GM12874 (cell line): ENCODE results near the gene CLN5.

ENCODE experiments used
- CTCF ChIP-seq: IDR thresholded peaks from 2 replicates; pipeline ENCODE4 v1.5.1; 2011; ENCODE audit warnings: low read depth, mild to moderate bottlenecking, control low read depth, low read length, moderate library complexity; ENCODE audit not compliant: insufficient read depth

The CLN5 gene

DNA sequence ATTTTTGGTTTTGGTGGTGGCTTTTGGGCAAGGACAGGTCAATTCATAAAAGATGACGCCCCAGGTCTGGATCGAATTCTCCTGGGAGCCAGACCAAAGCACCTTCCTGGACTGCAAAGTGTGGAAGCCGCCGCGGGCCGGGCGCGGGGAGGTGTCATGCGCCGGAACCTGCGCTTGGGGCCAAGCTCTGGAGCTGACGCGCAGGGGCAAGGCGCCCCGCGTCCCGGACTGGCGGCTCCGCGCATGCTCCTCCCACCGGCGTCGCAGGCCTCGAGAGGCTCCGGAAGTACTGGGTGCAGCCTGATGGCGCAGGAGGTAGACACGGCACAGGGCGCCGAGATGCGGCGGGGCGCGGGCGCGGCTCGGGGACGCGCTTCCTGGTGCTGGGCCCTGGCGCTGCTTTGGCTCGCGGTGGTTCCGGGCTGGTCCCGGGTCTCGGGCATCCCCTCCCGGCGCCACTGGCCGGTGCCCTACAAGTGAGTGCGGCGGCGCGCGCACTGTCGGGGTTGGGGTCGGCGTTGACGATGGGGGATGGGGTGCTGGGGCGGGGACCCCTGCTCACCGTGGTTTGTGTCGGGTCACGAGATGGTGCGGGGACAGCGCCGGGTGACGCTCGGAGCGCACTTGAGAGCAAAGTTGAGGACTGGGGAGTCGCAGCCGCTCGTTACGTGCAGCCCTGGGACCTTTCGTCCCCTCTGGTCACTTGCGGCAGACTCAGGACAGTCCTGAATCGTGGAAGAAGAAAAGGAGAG, at the start of gene CLN5:
CLN5 (plus strand) TSS at position 286 of the 752 bp plus-strand sequence; CDS start at position 304, 18 bp downstream.
- TF ChIP-seq CTCF = no peak

DNA sequence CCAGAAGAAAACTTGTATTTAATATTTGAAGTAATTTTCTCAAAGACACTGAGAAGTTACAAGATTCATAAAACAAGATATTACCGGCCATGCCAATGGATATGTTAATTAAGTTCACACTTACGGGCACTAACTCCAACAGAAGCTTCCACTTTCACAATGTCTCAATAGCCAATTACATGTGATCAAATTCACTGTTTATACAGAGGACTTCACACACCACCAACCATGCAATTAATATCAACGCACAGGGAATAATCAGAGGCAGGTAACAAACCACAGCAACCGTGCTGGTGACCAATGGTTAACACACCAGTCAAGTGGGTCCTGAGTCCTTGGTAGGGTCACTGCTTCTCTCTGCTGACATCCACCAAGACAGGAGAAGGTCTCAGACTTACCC, 49.5 kb upstream of the CLN5 start:
- TF ChIP-seq CTCF = no peak

GRCh38 chr13:76943646-76944045, 48.2 kb upstream of the CLN5 start:
- TF ChIP-seq CTCF = no peak

GRCh38 chr13:76944456-76944855, 47.4 kb upstream of the CLN5 start:
- no peak for TF ChIP-seq CTCF

DNA sequence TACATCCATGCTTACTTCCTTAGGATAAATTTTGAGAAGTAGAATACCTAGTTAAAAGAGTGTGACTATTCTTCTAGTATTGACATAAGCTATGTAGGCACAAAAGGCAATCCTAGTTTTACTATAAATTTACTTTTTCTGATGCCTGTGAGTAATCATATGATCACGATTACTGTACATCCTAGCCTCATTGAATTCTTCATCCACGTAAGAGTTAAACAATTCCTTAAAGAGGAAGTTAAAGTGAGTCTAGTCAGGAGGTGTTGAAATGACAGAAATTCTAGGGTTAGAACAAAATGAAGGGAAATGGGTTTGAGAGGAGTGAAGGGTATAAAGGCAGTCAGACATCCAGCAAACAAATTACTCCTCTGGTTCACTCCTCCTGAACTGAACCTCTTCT, 43.7 kb upstream of the CLN5 start, which contains the start of gene ACOD1:
ACOD1 (plus strand) TSS at position 363 of the 400 bp plus-strand sequence. CDS start 48 bp downstream, outside the sequence.
- TF ChIP-seq CTCF = no peak

DNA sequence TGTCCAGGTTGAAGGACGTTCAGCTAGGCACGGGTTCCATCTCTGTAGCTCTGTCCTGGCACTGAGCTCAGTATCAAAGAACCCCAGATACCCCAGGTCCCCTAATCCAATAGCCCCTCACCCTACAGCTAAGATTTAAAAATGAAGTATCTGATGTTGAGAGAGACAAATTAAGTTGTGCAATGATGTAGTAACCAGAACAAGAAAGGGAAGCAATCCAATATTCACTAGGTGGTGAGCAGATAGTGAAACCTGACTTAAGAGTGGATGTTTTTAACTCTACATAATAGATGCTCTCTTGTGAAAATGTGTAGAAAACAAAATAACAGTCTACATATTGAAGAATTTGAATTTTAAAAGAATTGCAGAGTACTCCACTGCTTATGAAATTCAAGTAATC, 41.8 kb upstream of the CLN5 start:
- TF ChIP-seq CTCF = no peak

- no peak for TF ChIP-seq CTCF
These were observed 37.9 kb upstream of the CLN5 start for GRCh38 chr13:76953968-76954367.
